ACC112 (cell line): Measurements from ENCODE around the gene SNUPN.

ENCODE experiments used
- H2AFZ ChIP-seq: fragments of 200-600 bp; sonication (generic); one replicate; pipeline ENCODE4 v1.6.0; 2017; ENCODE audit warnings: antibody characterized with exemption, low read length; ENCODE audit not compliant: unreplicated experiment
- H3K27ac ChIP-seq: fragments of 200-600 bp; sonication (generic); 2 replicates; pipeline ENCODE4 v1.5.1; 2014; ENCODE audit warnings: low read depth, mild to moderate bottlenecking, antibody characterized with exemption, low read length, moderate library complexity
- H3K27me3 ChIP-seq: fragments of 200-600 bp; sonication (generic); 2 replicates; pipeline ENCODE4 v1.6.1; 2014; ENCODE audit warnings: mild to moderate bottlenecking, antibody characterized with exemption, low read length, moderate library complexity, mixed read lengths; ENCODE audit not compliant: insufficient read depth
- H3K36me3 ChIP-seq: fragments of 200-600 bp; sonication (generic); 2 replicates; pipeline ENCODE4 v1.6.1; 2016; ENCODE audit warnings: mild to moderate bottlenecking, antibody characterized with exemption, low read length, moderate library complexity, mixed read lengths; ENCODE audit not compliant: insufficient read depth
- H3K4me1 ChIP-seq: fragments of 200-600 bp; sonication (generic); one replicate; pipeline ENCODE4 v1.6.1; 2016; ENCODE audit warnings: low read length, mixed read lengths; ENCODE audit not compliant: insufficient read depth, unreplicated experiment, control insufficient read depth
- H3K4me3 ChIP-seq: fragments of 200-600 bp; sonication (generic); 2 replicates; pipeline ENCODE4 v1.5.1; 2014; ENCODE audit warnings: mild to moderate bottlenecking, low read depth, low read length
- H3K79me2 ChIP-seq: fragments of 200-600 bp; sonication (generic); one replicate; pipeline ENCODE4 v1.6.0; 2016; ENCODE audit warnings: low read length; ENCODE audit not compliant: control insufficient read depth, unreplicated experiment, insufficient read depth

Gene SNUPN

GRCh38 chr15:75625542-75626347, at the start of gene SNUPN:
TSS of gene SNUPN (minus strand) at chr15:75625725. CDS start at chr15:75621051, 4,674 bp downstream.
- Histone ChIP-seq H3K4me3 (peak within 1 kb of the TSS; percentile 84), H3K27me3 (no peaks in the 10 kb centered on the region), H3K36me3 (no peaks in the 10 kb centered on the region), H3K27ac (peak within 1 kb of the TSS; percentile 78), H3K79me2 (peaks cover 11% of the 10 kb centered on the region), H3K4me1 (peaks cover 22% of the 10 kb centered on the region), H2AFZ (peak within 1 kb of the TSS; percentile 87)

- H2AFZ ChIP-seq: no peak overlapping the region
- H3K79me2 ChIP-seq: no peaks in the 10 kb centered on the region
- H3K36me3 ChIP-seq: no peaks in the 10 kb centered on the region
- H3K4me3 ChIP-seq: no peak overlapping the region
- H3K27ac ChIP-seq: peak overlapping the region; percentile 94
- peaks cover 50% of the 10 kb centered on the region for H3K4me1 ChIP-seq
- H3K27me3 ChIP-seq: no peaks in the 10 kb centered on the region
Measured at GRCh38 chr15:75674366-75674765, 48.8 kb upstream of the SNUPN start.

GRCh38 chr15:75673426-75674235, 48.1 kb upstream of the SNUPN start:
- H3K4me1 ChIP-seq: peaks cover 58% of the 10 kb centered on the region
- no peaks in the 10 kb centered on the region for H3K79me2 ChIP-seq
- H3K27ac ChIP-seq: peak overlapping the region; percentile 94
- H3K36me3 ChIP-seq: no peaks in the 10 kb centered on the region
- no peak overlapping the region for H2AFZ ChIP-seq
- peak overlapping the region; percentile 33 for H3K4me3 ChIP-seq
- no peaks in the 10 kb centered on the region for H3K27me3 ChIP-seq

- Histone ChIP-seq H3K79me2 (no peaks in the 10 kb centered on the region), H3K27me3 (no peaks in the 10 kb centered on the region), H3K36me3 (no peaks in the 10 kb centered on the region), H3K27ac (peak overlapping the region; percentile 94), H3K4me3 (peak overlapping the region; percentile 33), H3K4me1 (peaks cover 61% of the 10 kb centered on the region), H2AFZ (no peak overlapping the region)
Measured at GRCh38 chr15:75672646-75673425, 47.3 kb upstream of the SNUPN start.

GRCh38 chr15:75671730-75672602, 46.4 kb upstream of the SNUPN start:
- Histone ChIP-seq H3K27ac (peak overlapping the region; percentile 94), H3K4me1 (peaks cover 70% of the 10 kb centered on the region)

GRCh38 chr15:75669879-75670212, 44.3 kb upstream of the SNUPN start:
- Histone ChIP-seq H3K27me3 (no peaks in the 10 kb centered on the region), H3K27ac (0 out of 2 replicates have a peak overlapping the region, but pooled peaks have one; percentile 4), H3K36me3 (no peaks in the 10 kb centered on the region), H2AFZ (no peak overlapping the region), H3K4me1 (peaks cover 83% of the 10 kb centered on the region), H3K79me2 (no peaks in the 10 kb centered on the region), H3K4me3 (no peak overlapping the region)

More at GRCh38 chr15:75671730-75672602, 46.4 kb upstream of the SNUPN start:
- Histone ChIP-seq H3K79me2 (no peaks in the 10 kb centered on the region), H2AFZ (no peak overlapping the region), H3K36me3 (no peaks in the 10 kb centered on the region), H3K27me3 (no peaks in the 10 kb centered on the region), H3K4me3 (0 out of 2 replicates have a peak overlapping the region, but pooled peaks have one; percentile 33)

- no peaks in the 10 kb centered on the region for H3K27me3 ChIP-seq
- no peaks in the 10 kb centered on the region for H3K36me3 ChIP-seq
- H3K79me2 ChIP-seq: no peaks in the 10 kb centered on the region
- H2AFZ ChIP-seq: no peak overlapping the region
- peak overlapping the region; percentile 57 for H3K27ac ChIP-seq
- H3K4me1 ChIP-seq: peaks cover 78% of the 10 kb centered on the region
- H3K4me3 ChIP-seq: no peak overlapping the region
Measured at GRCh38 chr15:75669191-75669878, 43.8 kb upstream of the SNUPN start.

- no peaks in the 10 kb centered on the region for H3K36me3 ChIP-seq
- H3K4me3 ChIP-seq: peak overlapping the region; percentile 63; the same call in 1 of the 2 replicates
- H3K79me2 ChIP-seq: no peaks in the 10 kb centered on the region
- no peak overlapping the region for H2AFZ ChIP-seq
- no peaks in the 10 kb centered on the region for H3K27me3 ChIP-seq
- H3K4me1 ChIP-seq: peaks cover 54% of the 10 kb centered on the region
- peak overlapping the region; percentile 100 for H3K27ac ChIP-seq
Measured at GRCh38 chr15:75666823-75667501, 41.4 kb upstream of the SNUPN start.

- Histone ChIP-seq H3K27me3 (no peaks in the 10 kb centered on the region), H3K36me3 (peaks cover under 1% of the 10 kb centered on the region; the same call in 1 of the 2 replicates), H3K4me1 (peaks cover 58% of the 10 kb centered on the region), H3K27ac (no peak overlapping the region), H3K79me2 (peaks cover 8% of the 10 kb centered on the region), H2AFZ (no peak overlapping the region), H3K4me3 (no peak overlapping the region)
Measured at GRCh38 chr15:75663931-75664421, 38.5 kb upstream of the SNUPN start.
